Raji (cell line): ENCODE measurements around the gene EPHB4.
A peak's percentile ranks its signal among the peaks of the same experiment; 100 is the strongest.

Source experiments
- POLR2A ChIP-seq: IDR thresholded peaks from 2 replicates; pipeline ENCODE4 v1.6.1; 2011; ENCODE audit warnings: low read depth, low read length, control low read depth; ENCODE audit not compliant: insufficient read depth

EPHB4 gene

GRCh38 chr7:100860702-100861615, 33.6 kb upstream of the EPHB4 start:
- no peak for TF ChIP-seq POLR2A

GRCh38 chr7:100859856-100860255, 32.5 kb upstream of the EPHB4 start:
- TF ChIP-seq POLR2A: no peak

DNA sequence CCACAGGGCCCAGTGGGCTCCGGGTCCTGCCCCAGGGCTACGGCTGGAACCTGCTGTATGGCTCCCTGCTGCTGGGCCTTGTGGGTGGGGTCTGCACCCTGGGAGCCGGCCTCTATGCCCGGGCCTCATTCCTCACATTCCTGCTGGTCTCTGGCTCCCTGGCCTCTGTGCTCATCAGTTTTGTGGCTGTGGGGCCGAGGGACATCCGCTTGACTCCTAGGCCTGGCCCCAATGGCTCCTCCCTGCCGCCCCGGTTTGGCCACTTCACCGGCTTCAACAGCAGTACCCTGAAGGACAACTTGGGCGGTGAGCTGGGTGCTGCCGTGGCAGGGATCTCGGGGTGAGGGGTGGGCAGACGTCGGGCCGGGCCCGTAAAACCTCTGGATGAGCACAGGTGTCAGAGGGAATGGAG, 29.6 kb upstream of the EPHB4 start:
- TF ChIP-seq POLR2A: no peak

- no peak for TF ChIP-seq POLR2A
These were observed 28.2 kb upstream of the EPHB4 start for GRCh38 chr7:100855515-100855914.

DNA sequence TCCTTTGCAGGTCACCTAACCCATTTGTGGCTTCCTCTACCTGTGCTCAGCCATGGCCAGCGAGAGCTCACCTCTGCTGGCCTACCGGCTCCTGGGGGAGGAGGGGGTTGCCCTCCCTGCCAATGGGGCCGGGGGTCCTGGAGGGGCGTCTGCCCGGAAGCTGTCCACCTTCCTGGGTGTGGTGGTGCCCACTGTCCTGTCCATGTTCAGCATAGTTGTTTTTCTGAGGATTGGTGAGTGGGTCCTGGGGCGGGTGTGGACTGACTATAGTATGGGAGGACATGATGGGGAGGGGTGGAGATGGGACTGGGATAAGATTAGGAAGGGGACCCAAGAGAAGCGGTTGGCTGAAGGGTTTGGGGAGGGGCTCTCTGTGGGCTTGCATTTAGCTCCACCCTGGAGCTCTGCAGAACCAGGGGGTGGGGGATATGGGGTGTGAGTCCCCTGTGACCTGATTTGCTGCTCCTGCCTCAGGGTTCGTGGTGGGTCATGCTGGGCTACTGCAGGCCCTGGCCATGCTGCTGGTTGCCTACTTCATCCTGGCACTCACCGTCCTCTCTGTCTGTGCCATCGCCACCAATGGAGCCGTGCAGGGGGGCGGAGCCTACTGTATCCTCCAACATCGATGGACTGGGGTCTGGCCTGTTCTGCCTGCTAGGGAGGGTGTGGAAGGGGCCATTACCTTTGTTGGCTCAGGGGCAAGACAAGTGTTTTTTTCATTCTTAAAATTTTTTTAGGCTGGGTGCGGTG, 27.0 kb upstream of the EPHB4 start:
- TF ChIP-seq POLR2A: no peak

DNA sequence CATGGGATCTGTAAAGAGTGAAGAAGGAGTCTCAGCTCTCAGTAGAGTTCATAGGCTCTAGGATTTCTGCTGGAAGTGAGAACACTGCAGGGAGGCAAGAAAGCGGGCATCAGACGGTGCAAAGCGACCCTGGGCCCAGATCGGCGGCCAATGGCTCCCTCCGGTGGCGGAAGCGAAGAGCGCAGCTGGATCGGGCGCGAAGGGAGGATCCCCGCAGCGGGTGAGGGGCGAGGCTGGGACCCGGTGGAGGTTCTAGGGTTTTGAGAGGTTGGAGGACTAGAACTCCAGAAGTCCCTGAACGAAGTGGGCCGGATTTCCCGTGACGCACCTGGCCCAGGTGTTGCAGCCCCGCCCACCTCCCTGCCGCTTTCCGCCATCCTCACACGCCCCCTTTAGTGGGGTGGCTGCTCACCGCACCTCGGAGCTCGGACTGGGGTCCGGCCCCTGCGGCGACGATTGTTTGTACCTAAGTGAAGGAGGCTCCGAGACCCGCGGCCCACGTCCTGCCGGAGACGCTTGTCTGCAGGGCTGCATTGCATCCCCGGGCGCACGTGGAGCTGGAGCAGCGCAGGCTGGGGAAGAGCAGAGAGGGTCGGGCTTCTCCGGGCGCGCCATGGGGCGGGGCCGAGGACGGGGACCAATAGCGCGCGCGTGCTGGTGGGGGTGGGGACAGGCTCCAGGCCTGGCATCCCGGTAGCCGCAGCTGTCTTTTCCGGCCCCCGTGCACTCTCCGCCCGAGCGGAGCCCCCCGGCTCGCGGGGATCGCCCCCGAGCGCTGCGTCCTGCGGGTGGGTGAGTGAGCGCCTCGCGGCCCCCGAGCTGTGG, 24.9 kb upstream of the EPHB4 start, which contains the start of gene SLC12A9:
Gene SLC12A9, plus strand, starts transcription at position 666 of the 825 bp plus-strand sequence. CDS start 1,485 bp downstream, outside the sequence.
- peak; percentile 66 for TF ChIP-seq POLR2A

- TF ChIP-seq POLR2A: no peak
These were observed 20.0 kb upstream of the EPHB4 start for GRCh38 chr7:100847360-100847759.

GRCh38 chr7:100840470-100841100, 13.3 kb upstream of the EPHB4 start:
- no peak for TF ChIP-seq POLR2A

DNA sequence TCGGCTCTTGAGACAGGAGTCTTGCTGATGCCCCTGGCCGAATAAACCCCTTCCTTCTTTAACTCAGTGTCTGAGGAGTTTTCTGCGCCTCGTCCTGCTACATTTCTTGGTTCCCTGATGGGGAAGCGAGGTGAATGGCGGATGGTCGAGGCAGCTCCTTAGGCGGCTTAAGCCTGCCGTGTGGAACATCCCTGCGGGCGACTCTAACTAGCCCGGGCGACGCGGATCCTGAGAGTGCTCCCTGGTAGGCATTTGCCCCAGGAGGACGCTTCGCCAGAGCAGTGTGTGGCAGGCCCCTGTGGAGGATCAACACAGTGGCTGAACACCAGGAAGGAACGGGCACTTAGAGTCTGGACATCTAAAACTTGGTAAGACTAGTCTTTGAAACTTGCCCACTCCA, 12.0 kb upstream of the EPHB4 start:
- TF ChIP-seq POLR2A: no peak

- TF ChIP-seq POLR2A: no peak
These were observed 9.9 kb upstream of the EPHB4 start for GRCh38 chr7:100837099-100837836.

DNA sequence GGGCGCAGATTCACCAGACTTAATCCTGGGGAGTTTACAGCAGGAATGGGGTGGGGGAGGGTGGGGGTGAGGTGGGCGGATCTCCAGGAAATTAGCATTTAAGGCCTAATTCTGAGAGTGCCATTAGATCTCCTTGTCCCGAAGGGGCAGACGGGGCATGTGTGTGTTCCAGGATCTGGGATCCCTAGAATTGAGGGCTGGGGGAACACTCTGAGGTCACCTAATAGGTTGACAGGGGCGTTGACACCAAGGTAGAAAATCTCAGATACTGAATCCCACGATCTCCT, 9.4 kb upstream of the EPHB4 start:
- TF ChIP-seq POLR2A: no peak

DNA sequence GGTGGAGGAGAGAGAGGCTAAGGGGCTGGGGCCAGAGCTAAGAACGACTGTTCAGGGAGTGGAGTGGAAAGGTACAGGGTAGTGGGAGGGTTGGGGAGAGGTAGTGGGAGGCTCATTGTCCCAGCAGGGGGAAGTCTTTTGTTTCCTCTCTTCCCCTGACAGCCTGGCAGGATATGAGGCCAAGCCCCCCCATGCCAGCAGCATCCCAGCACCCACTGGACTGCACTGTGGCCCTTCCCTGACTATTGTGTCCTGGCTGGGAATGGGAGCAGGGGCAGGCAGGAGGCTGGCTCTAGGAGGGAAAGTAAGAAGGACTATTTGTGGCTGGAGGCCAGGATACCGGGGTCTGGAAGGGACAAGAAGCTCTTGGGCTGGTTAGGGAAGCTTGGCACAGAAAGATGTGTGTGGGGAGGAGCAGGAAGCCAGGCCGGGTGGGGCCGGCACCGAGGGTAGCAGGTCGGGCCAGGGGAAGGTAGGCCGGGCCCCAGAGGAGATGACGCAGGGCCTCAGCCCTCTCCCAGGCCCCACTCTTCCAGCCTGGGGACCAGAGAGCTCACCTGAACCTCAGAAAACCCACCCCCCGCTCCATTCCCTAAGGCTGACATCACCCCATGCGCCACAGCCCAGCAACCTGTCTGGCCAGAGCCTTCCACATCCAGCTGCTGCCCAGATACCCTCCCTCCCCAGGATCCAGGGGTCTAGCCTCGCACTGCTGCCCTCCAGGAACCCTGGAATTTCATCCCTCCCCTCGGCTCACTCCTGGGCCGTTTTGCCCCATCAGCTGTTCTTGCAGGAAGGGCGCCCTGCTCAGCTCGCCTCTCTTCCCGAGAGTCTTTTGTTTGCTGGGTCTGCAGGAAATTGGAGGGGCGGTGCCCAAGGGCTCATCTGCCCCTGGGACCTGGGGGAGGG, 8.8 kb upstream of the EPHB4 start:
- TF ChIP-seq POLR2A: no peak

DNA sequence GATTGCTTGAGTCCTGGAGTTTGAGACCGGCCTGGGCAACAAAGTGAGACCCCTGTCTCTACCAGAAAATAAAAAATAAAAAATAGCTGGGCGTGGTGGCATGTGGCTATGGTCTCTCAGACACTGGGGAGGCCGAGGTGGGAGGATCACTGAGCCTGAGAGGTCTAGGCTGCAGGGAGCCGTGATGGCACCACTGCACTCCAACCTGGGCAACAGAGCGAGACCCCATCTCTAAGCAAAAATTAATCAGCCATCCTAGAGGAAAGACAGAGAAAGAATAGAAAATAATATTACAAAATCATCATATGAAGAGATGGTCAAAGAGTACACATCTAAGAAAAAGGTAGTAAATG, 4.9 kb upstream of the EPHB4 start:
- TF ChIP-seq POLR2A: no peak
